ENCODE measurements around the gene UBE2E2.

UBE2E2 gene

DNA sequence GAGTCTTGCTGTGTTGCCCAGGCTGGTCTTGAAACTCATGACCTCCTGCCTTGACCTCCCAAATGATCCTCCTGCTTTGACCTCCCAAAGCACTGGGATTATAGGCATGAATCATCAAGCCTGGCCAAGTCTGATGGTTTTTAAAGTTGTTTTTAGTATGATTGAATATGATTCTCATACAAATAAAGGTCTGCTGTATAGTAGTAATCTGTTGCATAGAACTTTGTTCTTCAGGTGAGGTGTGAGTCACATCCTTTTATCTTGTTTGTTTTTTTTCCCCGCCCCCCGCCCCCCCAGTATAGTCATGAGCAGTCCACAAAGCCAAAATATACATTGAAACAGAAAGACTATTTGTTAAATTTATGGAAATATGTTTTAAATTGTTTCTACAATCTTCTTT is 39.0 kb downstream of the UBE2E2 start:
- FAIRE-seq: no peak

DNA sequence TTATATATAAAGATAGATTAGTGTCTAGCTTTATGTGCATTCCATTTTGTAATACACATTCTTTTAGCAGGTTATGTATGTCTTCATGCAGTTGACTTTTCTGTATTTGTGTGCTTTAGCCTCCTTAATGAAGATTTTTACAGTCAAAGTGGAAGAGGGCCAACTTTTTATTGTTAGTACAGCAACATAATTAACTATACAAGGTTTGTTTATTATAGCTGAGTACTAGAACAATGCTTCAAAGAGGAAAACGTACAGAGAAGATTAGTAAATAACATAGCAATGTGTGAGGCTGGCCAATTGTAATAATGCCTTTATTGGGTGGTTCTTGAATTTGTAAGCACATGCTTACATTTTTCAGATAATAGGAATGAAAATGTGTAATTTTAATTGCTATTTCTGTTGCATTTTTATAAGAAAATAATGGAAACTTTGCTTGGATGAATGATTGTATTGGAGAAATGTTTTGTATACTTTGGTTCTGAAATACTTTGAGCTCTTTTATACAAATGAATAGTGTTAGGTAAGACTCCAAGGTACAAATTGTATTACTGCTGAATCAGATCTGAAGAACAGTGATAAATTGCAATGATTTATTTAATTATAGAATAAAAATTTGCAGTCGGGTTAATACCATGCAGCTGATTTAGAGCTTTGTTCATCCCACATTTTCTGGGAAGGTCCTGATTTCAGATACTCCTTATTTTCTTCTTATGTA is 41.4 kb downstream of the UBE2E2 start:
- no peak for FAIRE-seq

DNA sequence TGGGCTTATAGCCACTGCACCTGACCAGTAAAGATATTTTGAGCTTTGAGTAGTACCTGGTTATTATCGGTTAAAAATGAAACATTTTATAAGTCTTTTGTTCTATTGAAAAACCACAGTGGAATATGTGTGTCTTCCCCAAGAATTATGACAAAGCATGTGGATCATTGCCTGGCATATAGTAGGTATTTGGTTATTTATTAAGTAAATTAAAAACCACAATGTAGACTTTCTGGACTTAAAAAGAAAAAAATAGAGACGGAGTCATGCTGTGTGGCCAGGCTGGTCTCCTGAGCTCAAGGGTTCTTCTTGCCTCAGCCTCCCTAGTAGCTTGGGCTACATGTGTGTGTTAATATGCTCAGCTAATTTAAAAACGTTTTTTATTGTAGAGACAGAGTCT is 43.5 kb downstream of the UBE2E2 start:
- no peak for FAIRE-seq

DNA sequence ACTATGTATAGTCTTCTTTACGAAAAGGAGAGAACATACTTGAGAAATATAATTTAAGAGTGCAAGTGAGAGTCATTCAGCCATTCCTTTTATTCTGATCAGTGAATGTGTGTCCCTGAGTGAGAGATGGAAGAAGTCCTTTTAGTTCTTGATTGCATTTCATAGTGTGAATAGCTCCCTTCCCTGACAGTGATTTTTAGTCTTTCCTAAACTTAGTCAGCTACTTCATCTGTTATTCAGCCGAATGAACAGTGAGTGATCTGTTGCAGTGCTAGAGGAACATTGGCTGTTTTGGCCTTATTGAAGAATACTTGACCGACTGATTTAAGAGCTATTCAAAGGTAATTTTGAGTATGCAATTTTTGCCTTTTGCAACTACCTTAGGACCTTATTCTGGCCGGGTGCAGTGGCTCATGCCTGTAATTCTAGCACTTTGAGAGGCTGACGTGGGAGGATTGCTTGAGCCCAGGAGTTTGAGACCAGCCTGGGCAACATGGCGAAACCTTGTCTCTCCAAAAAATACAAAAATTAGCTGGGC is 45.5 kb downstream of the UBE2E2 start:
- FAIRE-seq: no peak

DNA sequence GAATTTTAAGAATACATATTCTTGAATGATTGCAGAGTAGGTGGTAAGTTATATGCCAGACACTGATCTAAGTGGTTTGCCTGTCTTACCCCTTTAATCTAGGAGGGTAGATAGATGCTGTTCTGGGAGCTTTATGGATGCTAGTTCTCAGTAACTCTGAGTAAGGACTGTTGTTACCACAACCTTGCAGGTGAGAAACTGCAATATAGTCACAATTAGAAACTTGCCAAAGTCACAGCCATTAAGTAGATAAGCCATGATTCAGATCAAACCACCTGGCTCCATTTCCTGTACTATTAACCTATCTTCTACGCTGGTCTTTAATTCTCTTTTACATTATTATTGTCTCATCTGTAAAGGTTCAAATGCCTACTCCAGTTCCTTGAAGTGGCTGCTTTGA is 46.8 kb downstream of the UBE2E2 start:
- FAIRE-seq: no peak

DNA sequence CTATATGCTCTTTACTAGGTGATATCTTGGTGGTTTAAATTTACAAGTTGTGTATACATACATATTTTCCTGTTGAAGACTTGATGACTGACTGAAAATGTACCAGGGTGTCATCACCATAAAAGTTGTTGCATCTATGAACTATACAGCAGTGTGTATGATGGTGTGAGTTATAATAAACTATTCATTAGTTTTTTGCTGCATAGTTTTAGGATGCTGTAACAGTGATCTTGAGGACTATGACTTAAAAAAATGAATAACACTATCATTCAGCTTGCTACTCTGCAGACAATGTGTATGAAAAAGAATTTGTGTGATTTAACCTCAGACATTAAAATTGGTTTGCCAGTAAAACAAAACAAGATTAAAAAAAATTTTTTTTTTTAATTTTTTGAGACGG is 49.0 kb downstream of the UBE2E2 start:
- FAIRE-seq: no peak

DNA sequence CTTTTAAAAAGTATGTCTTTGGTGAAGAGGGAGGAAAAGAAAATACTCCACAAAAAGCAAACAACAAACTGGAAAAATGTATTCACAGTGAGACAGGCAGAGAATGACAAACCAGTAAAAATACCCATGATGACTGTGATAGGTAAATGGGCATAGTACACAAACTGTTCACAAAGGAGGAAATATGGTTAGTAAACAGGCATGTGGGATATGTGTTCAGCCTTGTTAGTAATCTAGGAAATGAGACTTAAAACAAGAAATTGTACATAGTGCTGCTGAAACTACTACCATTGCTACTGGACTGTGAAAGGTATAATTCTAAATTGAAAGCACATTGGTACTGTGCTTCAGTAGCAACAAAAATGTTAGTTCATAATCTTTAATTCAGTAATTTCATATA is 50.1 kb downstream of the UBE2E2 start:
- no peak for FAIRE-seq

DNA sequence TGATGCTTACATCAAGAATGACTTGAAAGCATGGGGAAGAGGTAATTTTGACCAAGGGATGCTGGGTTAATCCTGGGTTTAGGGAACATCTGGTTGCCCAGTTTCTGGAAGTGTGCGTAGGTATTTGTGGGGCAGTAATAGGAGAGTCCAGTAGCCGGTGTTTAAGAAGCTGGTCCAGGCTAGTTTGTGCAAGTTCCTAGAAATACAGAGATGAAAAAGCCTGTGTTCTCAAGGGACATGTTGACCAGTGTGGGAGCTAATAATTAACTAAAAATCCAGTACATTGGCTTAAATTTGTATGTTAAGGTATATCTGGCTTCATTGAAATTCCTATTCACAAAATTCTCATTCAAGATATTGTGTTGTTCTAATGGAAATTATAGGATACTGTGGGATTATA is 51.2 kb downstream of the UBE2E2 start:
- FAIRE-seq: no peak

DNA sequence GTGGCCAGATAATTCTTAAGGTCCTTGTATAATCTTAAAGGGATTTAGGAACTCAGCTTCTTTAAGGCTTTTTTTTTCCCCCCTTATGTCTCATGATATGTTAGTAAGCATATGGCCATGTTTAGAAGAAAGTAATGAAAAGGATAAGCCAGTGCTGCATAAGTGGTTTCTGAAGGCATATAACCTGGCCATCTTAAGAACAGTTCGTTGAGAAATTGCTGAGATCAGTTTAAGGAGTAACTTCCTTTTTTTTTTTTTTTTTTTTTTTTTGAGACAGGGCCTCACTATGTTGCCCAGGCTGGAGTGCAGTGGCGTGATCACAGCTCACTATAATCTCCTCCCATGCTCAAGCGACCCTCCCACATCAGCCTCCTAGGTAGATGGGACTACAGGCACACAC is 51.7 kb downstream of the UBE2E2 start:
- FAIRE-seq: no peak

DNA sequence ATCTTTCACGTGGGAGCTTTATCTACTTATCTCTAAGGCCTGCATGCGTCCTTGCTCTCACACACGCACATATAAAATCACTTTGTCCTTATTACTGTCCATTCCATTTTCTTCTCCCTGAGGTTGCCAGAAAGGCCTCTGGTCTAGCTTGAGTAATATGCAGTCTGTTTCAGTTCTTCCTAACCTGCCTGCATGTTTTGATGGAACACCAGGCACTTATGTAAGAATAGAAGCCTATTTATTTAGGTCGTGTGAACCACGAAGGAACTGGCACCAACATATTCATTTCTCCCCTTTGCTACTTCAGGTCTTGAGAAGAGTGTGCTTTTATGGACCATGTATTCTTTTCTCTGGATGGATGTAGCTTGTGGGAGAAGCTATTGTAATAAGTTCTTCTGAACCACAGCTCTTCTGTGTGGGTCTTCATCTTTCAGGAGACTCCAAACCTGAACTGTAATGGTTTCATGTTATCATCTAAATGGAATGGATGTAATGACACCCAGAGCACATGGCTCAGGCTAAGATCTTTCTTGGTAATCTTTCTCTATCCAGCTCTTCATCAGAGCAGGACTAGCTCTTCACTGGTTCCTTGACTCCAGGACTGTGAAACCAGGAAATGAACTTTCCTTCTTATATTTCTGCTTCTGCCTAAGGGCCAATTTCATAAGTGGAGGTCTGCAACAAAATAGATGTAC is 53.8 kb downstream of the UBE2E2 start:
- FAIRE-seq: peak; percentile 38

DNA sequence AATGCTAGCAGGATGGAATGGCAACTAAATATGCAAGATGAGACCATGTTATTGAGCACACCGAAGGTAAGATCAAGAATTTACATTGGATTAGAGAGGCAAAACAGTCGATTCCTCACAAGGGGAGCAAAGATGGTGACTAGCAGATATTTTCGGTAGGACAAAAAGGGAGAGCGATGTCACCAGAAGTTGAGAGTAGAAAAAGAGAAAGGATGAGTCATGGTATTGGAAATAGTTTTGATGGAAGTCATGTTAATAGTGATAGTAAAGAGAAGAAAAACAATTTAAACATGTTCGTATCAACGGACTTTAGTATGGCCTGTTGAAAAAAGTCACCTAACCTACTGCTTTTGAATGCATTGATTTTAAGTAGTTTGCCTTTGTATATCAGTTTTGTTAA is 55.0 kb downstream of the UBE2E2 start:
- FAIRE-seq: peak; percentile 56

DNA sequence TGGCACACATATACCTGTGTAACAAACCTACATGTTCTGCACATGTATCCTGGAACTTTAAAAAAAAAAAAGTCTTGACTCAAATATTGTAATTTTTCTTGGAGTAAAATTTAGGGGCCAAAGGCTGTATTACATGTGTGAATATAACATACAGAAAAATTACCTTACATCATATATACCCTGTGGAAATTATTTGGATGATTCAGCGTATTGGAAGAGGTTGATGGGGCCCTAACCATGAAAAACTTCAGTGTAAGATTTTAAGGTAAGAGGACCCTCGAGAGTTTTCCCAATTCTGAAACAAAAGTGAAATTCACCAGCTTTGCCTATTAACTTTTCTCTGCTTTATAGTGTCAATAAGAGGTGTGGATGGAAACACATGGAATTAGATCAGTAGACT is 56.4 kb downstream of the UBE2E2 start:
- no peak for FAIRE-seq

DNA sequence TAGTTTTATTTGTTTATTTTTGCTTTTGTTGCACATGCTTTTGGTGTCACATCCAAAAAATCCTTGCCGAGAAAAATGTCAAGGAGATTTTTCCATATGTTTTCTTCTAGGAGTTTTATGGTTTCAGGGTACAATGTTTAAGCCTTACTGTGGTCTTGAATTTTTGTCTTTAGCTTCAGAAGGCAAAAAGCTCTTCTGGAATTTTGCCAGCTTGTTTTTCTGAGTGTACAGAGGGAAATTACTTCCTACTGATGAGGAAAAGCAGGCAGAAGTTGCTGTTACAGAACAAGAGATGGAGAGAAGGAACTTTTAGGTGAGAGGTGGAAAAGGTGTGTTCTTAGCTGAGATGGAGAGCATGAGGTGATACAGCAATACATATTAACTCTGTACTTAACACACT is 59.6 kb downstream of the UBE2E2 start:
- FAIRE-seq: no peak

DNA sequence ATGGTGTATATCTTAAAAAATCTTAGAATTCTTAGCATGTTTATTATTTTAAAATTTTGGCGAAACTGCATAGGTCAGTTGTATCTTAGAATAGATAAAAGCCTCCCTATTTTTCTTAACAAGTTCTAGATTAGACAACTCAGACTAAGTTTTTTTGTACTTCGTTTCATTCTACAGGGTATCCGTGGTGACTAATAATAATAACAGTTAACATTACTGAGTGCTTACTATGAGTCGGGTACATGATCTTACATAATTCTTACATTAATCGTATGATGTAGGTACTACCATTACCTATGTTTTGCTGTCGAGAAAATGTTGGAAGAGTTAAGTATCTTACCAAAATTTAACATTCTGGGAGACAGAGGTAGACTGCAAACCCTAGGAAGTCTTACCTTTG is 60.7 kb downstream of the UBE2E2 start:
- no peak for FAIRE-seq

DNA sequence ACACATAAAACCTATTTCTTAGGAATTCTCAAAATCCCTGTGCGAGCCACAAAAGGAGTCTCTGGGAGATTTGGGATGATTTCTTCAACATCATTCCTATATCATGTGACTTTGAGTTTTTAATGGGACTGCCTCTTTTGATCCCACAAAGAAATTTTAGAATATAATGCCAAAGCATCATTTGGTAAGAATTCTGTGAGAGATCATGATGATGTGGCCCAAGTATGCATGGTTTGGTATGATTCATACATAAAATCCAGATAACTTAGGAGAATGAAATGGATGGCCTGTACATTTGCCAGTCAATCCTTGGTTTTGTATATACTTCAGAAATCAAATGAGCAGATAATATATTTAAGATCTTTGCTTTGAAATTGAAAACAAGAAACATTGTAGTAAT is 61.3 kb downstream of the UBE2E2 start:
- FAIRE-seq: no peak

DNA sequence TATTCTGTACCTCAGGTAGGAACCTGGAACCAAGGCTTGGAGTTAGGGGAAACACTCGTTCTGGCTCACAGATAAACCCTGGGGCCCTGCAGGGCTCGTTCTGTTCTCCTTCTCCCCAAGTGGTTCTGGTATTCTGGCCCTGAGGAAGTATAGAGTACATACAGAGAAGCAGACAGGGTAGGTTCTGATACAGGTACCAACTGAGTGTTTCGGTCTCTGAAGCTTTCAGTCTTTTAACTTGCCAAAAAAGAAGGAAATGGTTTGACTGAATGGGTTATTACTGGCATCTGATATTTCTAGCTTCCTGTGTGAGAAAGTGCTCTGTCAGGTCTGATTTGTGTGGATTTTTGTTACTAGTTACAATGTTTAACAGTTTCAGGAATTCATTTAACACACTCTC is 67.3 kb downstream of the UBE2E2 start:
- FAIRE-seq: no peak

DNA sequence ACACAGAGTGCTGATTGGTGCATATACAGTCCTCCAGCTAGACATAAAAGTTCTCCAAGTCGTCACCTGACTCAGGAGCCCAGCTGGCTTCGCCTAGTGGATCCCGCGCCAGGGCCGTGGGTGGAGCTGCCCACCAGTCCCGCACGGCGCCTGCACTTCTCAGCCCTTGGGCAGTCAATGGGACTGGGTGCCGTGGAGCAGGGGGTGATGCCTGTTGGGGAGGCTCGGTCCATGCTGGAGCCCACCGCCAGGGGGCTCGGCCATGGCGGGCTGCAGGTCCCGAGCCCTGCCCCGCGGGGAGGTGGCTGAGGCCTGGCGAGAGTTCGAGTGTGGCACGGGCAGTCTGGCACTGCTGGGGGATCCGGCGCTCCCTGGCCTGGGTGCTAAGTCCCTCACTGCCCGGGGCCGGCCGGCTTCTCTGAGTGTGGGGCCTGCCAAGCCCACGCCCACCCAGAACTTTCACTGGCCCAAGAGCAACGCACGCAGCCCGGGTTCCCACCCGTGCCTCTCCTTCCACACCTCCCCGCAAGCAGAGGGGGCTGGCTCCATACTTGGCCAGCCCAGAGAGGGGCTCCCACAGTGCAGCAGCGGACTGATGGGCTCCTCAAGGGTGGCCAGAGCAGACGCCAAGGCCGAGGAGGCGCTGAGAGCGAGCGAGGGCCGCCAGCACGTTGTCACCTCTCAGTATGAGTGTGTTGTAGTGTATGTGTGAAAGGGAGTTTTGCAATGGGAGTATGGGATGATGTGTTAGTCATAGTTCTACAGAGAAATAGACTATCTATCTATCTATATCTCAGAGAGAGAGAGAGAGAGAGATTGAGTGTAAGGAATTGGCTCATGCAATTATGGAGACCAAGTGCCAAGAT is 69.0 kb downstream of the UBE2E2 start:
- FAIRE-seq: no peak

DNA sequence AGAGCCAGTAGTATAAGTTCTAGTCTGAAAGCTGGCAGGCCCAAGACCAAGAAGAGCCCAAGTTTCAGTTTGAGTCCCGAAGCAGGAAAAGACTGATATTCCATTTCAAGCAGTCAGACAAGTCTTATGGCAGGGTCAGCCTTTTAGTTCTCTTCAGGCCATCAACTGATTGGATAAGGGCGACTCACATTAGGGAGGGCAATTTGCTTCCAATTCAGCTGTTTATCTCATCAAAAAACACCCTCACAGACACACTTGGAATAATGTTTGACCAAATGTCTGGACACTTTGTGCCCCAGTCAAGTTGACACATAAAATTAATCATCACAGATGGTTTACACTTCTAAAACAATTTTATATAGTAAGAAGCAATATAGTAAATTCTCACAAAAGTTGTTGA is 69.7 kb downstream of the UBE2E2 start:
- FAIRE-seq: no peak

DNA sequence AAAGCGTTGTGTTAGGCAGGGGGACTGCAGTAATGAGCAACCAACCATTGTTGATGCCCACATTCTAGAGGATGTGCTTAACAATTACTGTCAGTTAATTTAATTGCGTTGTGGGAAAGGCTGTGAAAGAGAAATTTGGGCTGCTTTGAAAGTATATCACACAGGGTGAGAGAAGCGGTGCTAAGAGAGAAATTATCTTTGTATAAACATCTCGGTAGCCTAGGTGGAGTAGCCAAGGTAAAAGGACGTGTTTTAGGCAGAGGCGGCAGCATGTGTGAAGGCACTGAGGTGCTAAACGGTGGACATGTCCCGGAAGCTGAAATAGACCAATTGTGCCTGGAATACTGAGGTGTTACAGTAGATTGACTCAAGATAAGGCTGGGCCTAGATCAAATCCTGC is 71.9 kb downstream of the UBE2E2 start:
- FAIRE-seq: no peak

DNA sequence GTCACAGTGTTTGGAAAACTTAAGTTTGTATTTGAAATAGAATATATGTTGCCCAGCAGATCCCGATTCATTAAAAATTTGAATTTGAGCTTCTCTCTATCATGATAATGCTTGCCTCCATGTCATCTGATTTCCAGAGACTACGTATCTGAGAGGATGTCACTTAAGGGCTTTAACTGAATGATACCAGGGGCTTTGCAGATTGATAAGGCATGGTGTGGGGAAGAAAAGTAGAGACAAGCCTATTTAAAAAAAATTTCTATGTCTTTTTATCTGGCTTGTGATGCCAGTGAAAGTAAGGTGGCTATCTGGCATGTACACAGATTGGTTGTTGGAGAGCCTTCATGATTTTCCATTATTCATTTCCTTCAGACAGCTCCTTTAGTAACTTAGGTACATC is 72.7 kb downstream of the UBE2E2 start:
- FAIRE-seq: no peak

DNA sequence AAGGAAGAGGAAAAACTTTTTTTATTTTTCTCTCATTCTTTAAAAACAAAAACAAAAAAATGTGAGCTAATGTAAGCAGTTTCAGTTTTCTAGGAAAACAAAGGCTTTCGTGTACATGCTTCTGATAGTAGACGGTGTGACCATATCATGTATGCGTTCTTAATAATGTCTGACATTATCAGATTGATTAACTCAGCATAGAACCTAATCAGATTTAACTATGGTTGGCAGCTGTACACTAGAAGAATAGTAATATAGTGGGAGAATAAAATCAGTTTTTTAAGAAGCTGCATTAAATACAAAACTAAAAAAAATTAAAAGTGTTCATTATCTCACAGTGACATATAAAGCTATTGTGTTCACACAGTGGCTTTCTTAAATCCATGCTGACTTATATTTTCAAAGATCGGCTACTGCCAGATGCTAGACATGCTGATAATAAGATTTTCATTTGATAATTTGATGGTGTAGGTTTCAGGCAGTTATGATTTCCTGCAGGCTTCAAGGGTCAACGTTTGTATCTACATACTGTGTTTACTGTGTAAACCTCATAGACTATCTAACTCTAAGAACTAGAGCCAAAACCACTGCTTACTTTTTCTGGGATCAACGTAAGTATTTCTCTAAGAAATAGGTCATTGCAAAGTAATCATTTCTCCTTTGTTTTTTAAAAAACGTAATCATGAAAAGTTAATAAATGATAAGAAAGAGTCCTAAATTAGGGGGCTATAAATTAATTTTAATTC is 74.0 kb downstream of the UBE2E2 start:
- FAIRE-seq: no peak

DNA sequence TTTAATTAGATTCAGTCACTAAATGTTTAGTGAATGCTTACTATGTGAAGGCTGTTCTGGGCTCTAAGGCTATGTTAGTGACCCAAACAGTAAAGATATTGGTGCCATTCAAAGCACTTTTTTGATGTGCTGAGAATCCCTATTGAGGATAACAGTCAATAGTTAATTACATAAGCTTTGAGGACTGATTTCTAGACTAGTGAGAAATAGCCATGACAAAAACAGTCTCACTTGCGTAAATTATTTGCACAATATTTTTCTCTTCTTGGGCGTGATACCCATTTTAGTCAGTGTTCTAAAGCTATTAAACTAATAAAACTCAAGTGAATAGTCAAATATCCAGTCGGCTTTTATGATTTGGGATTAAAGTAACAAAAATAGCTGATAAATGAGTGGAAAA is 74.6 kb downstream of the UBE2E2 start:
- no peak for FAIRE-seq

DNA sequence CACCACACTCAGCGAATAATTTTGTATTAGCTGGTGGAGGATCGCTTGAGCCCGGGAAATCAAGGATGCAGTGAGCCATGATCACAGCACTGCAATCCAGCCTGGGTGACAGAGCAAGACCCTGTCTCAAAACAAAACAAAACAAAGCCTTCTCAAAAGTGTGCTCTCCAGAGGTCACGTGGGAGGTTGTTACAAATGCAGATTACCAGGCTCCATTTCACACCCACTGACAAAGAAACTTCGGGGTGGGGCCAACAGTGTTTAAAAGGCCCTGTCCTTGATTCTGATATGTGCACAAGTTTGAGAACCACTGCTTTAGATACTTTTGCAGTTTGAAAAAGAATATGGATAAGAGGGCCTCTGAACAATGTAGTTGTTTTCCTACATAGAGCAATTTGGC is 80.5 kb downstream of the UBE2E2 start:
- FAIRE-seq: no peak
